Measurements from ENCODE around the gene TRAPPC2.

- no peak for TF ChIP-seq CTCF (IDR thresholded peaks at IDR 0.05)
- no peak for TF ChIP-seq POLR2A (IDR thresholded peaks at IDR 0.05)
These were observed 43.6 kb downstream of the TRAPPC2 start for GRCh38 chrX:13690836-13691235.

Measured in testis (tissue), 2 donors.